GM12878 (cell line): ENCODE data around the gene CCNY. TPM values are rescaled to one million over a fixed set of nuclear protein-coding genes. Genes with fewer than 3 reads are reported as not detected.

Experiments
- ATAC-seq: fragments of 200-7000 bp; cut with Tn5 transposase; 3 replicates; pipeline ENCODE4 v1.9.1; 2020; ENCODE audit warnings: mild to moderate bottlenecking, moderate library complexity
- BruUV-seq: library from RNA; stranded (reverse); fragments of 400-500 nt; replicated peaks from 2 replicates; lab custom pipeline; 2021; lab: Mats Ljungman, UMichigan
- CTCF ChIA-PET: fragments of 300-600 bp; sonication (Branson Sonifier 250); formaldehyde crosslinking; extraction: SDS; loops from one replicate; lab custom pipeline; 2021; ENCODE audit warnings: inconsistent platforms; lab: Yijun Ruan, JAX
- POLR2A ChIA-PET: fragments of 350-600 bp; formaldehyde crosslinking; extraction: SDS; loops from one replicate; lab custom pipeline; 2021; ENCODE audit warnings: inconsistent platforms; lab: Charles Lee
- RAD21 ChIA-PET: fragments of 300-600 bp; sonication (Branson Sonifier 250); formaldehyde crosslinking; loops from one replicate; lab custom pipeline; 2023; ENCODE audit warnings: antibody characterized with exemption; ENCODE audit not compliant: unreplicated experiment; lab: Charles Lee
- SMC1A ChIA-PET: fragments of 300-600 bp; sonication (Branson Sonifier 250); formaldehyde crosslinking; loops from one replicate; lab custom pipeline; 2023; ENCODE audit not compliant: unreplicated experiment, uncharacterized antibody; lab: Charles Lee
- DNase-seq: peaks from one replicate; pipeline ENCODE4 v3.0.0-alpha.2; 2011; ENCODE audit warnings: low read depth, low spot score
- FAIRE-seq: peaks from 3 replicates; lab custom pipeline; 2011; peaks lifted over from hg19 to GRCh38; lab: Jason Lieb, UNC
- H2AFZ ChIP-seq: 2 replicates; pipeline ENCODE4 v1.6.0; 2011; ENCODE audit warnings: low read depth, low read length, control low read depth; ENCODE audit not compliant: control insufficient read depth
- H3K27ac ChIP-seq: 2 replicates; pipeline ENCODE4 v1.5.1; 2011; ENCODE audit warnings: control low read depth; ENCODE audit not compliant: control insufficient read depth, insufficient read depth
- H3K27me3 ChIP-seq, 2 experiments: replicated peaks in 1 of 2; 2 replicates each; pipeline versions ENCODE4 v1.6.0 to v1.6.1; 2011; ENCODE audit warnings: low read length in 1 of 2; ENCODE audit not compliant: control insufficient read depth in 2 of 2, insufficient read depth in 2 of 2
- H3K36me3 ChIP-seq, 2 experiments: 2 replicates each; pipeline ENCODE4 v1.5.1; 2011; ENCODE audit warnings: low read length in 1 of 2; ENCODE audit not compliant: control insufficient read depth in 2 of 2, insufficient read depth in 2 of 2
- H3K4me1 ChIP-seq: 2 replicates; pipeline ENCODE4 v1.6.1; 2011; ENCODE audit warnings: mild to moderate bottlenecking, low read length, moderate library complexity, mixed read lengths; ENCODE audit not compliant: control insufficient read depth, insufficient read depth
- H3K4me2 ChIP-seq: 2 replicates; pipeline ENCODE4 v1.6.0; 2011; ENCODE audit warnings: control low read depth; ENCODE audit not compliant: control insufficient read depth, insufficient read depth
- H3K4me3 ChIP-seq: fragments of 200-600 bp; sonication (generic); 2 replicates; pipeline ENCODE4 v1.5.1; 2016
- H3K79me2 ChIP-seq: 2 replicates; pipeline ENCODE4 v1.6.0; 2011; ENCODE audit warnings: low read length; ENCODE audit not compliant: control insufficient read depth, insufficient read depth
- H3K9ac ChIP-seq: 2 replicates; pipeline ENCODE4 v1.8.0; 2011; ENCODE audit warnings: low read length, control low read depth, mixed read lengths; ENCODE audit not compliant: control insufficient read depth, insufficient read depth
- H3K9me3 ChIP-seq: replicated peaks from 3 replicates; pipeline ENCODE4 v1.5.1; 2011; ENCODE audit warnings: mild to moderate bottlenecking, low read length; ENCODE audit not compliant: control insufficient read depth, insufficient read depth
- H4K20me1 ChIP-seq: 2 replicates; pipeline ENCODE4 v1.6.0; 2011; ENCODE audit not compliant: control insufficient read depth, insufficient read depth
- ATF2 ChIP-seq: IDR thresholded peaks from 2 replicates; pipeline ENCODE4 v1.6.1; 2012; ENCODE audit warnings: low read length, inconsistent platforms
- CHD4 ChIP-seq: fragments of 200-600 bp; sonication (generic); IDR thresholded peaks from 2 replicates; pipeline ENCODE4 v1.6.1; 2016; ENCODE audit warnings: mild to moderate bottlenecking
- CREM ChIP-seq: IDR thresholded peaks from 2 replicates; pipeline ENCODE4 v1.6.1; 2014; ENCODE audit warnings: antibody characterized with exemption, low read depth
- HDGF ChIP-seq: fragments of 450-650 bp; IDR thresholded peaks from 2 replicates; pipeline ENCODE4 v1.6.1; 2016; ENCODE audit warnings: antibody characterized with exemption
- MXI1 ChIP-seq: fragments of 150-350 bp; IDR thresholded peaks from 2 replicates; pipeline ENCODE4 v1.6.1; 2011; ENCODE audit warnings: low read depth, mild to moderate bottlenecking, inconsistent platforms, low read length, improper control_type of control experiment
- NFYA ChIP-seq: IDR thresholded peaks from 2 replicates; pipeline ENCODE4 v1.6.1; 2011; ENCODE audit warnings: low read depth, mild to moderate bottlenecking, low read length, improper control_type of control experiment, borderline replicate concordance
- RFX5 ChIP-seq: IDR thresholded peaks from 2 replicates; pipeline ENCODE4 v1.6.1; 2011; ENCODE audit warnings: low read depth, low read length, improper control_type of control experiment
- YY1 ChIP-seq: IDR thresholded peaks from 2 replicates; pipeline ENCODE4 v1.6.1; 2011; ENCODE audit warnings: low read depth, mild to moderate bottlenecking, low read length
- WGBS: methylation state at CpG from one replicate; pipeline ENCODE4 v1.1.6; 2016; ENCODE audit warnings: low lambda C conversion rate; ENCODE audit not compliant: insufficient replicate concordance, insufficient coverage; ENCODE audit errors: missing lambda C conversion rate; 5-methylcytosine and 5-hydroxymethylcytosine counted together
- in situ Hi-C: fragments of 300-500 bp; cut with MboI; formaldehyde crosslinking; loops from 9 replicates; pipeline ENCODE4 v1.14.3; 2018; ENCODE audit warnings: mixed read lengths
- intact Hi-C: fragments of 100-400 bp; cut with micrococcal nuclease; formaldehyde crosslinking; loops from one replicate; pipeline ENCODE4 v1.14.2; 2022; ENCODE audit not compliant: unreplicated experiment
- polyA plus RNA-seq, 11 experiments: library from polyadenylated mRNA; depleted of rRNA in 4 of 11; unstranded in 6 of 11; stranded (reverse) in 5 of 11; fragments of >200 nt; fragmentation: Nextera tagmentation in 4 of 11; fragmentation: Illumina TruSeq in 1 of 11; extraction: Ambion mirVana in 4 of 11; extraction: Trizol in 1 of 11; gene quantifications; 1 replicate in 1 of 11; 2 replicates in 10 of 11; pipeline versions ENCODE4 v1.2.1 to v1.2.3, GENCODE V29; 2011 to 2016; ENCODE audit warnings: inconsistent platforms in 2 of 11, missing spikeins in 2 of 11, low read depth in 1 of 11
- total RNA-seq, 4 experiments: library from RNA; depleted of rRNA in 3 of 4; stranded (reverse); fragments of >200 nt in 3 of 4; fragmentation: Illumina TruSeq in 1 of 4; extraction: Trizol in 1 of 4; gene quantifications; 2 replicates each; pipeline versions ENCODE4 v1.2.1 to v1.2.3, GENCODE V29; 2013 to 2021

CCNY gene
- total and polyA plus RNA-seq, 10 of the 15 experiments (the other 5 are each of a cell fraction or from before 2014, with no cell fraction given) = 3.6 to 50.0 (median 26.1) TPM

- TF ChIP-seq CREM = peak; percentile 59; the same call in 1 of the 2 replicates
These were observed 3.6 kb downstream of the CCNY start (continued) for GRCh38 chr10:35339942-35340341.

GRCh38 chr10:35340975-35341374 is 4.7 kb downstream of the CCNY start:
- H3K4me3 ChIP-seq = peak overlapping the region; percentile 59; the same call in 1 of the 2 replicates
- peak overlapping the region; percentile 12; the same call in 1 of the 2 replicates for H3K9ac ChIP-seq
- peaks cover 24% of the 10 kb centered on the region for H3K4me1 ChIP-seq
- ChIA-PET CTCF (interaction anchor here (1.2 to 1.6 kb wide), 2 partner anchors 10 to 13 kb away, joined by 3 to 7 read pairs; no protein-coding TSS in a partner anchor), POLR2A (interaction anchor here (1.0 to 3.2 kb wide), 3 partner anchors 10 to 214 kb away, joined by 3 to 22 read pairs (median 3); partner anchors contain the start of gene CREM), RAD21 (interaction anchor here (0.9 to 2.0 kb wide), 9 partner anchors 10 to 183 kb away, joined by 3 to 9 read pairs (median 3); no protein-coding TSS in a partner anchor), SMC1A (interaction anchor here (0.9 to 5.6 kb wide), 6 partner anchors 11 to 156 kb away, joined by 3 to 58 read pairs (median 4); no protein-coding TSS in a partner anchor)
- no TSS peak for BruUV-seq
- no peaks in the 10 kb centered on the region for H3K9me3 ChIP-seq
- in situ Hi-C loops (no loop called here), intact Hi-C loops (loop anchor here (1.0 to 2.0 kb wide), 2 partner anchors 16 to 38 kb away; no protein-coding TSS in a partner anchor)
- no peaks in the 10 kb centered on the region; the same call in 1 of the 2 replicates for H4K20me1 ChIP-seq
- ATAC-seq = no peak
- peaks cover 65% of the 10 kb centered on the region for H3K79me2 ChIP-seq
- H3K36me3 ChIP-seq = no peaks in the 10 kb centered on the region
- peak overlapping the region; percentile 73 for H3K27ac ChIP-seq
- H2AFZ ChIP-seq = no peak overlapping the region
- no peak for FAIRE-seq
- H3K4me2 ChIP-seq = peak overlapping the region; percentile 96
- no peak for DNase-seq
- no peaks in the 10 kb centered on the region for H3K27me3 ChIP-seq
- WGBS = 33% methylated on average over 6 of the region's 6 CpGs
- TF ChIP-seq MXI1 = 0 out of 2 replicates have a peak, but pooled peaks have one; percentile 8
- TF ChIP-seq CHD4 = no peak
- TF ChIP-seq NFYA = no peak
- no peak for TF ChIP-seq HDGF
- no peak for TF ChIP-seq ATF2
- TF ChIP-seq RFX5 = no peak
- no peak for TF ChIP-seq YY1
